AG04450 (cell line): ENCODE data around the gene MRPL34. TPM values are rescaled to one million over a fixed set of nuclear protein-coding genes. Genes with fewer than 3 reads are reported as not detected.
A peak's percentile ranks its signal among the peaks of the same experiment; 100 is the strongest.

Experiments
- CTCF ChIA-PET: fragments of 300-600, 350-600 bp; formaldehyde crosslinking; extraction: SDS; loops from one replicate; lab custom pipeline; 2022; ENCODE audit warnings: antibody characterized with exemption, inconsistent platforms; lab: Charles Lee
- POLR2A ChIA-PET: fragments of 350-600 bp; formaldehyde crosslinking; extraction: SDS; loops from one replicate; lab custom pipeline; 2021; ENCODE audit warnings: antibody characterized with exemption, inconsistent platforms; lab: Yijun Ruan, JAX
- DNase-seq: peaks from one replicate; pipeline ENCODE4 v3.0.0-alpha.2; 2011; ENCODE audit warnings: low read depth, low spot score
- H3K27ac ChIP-seq: one replicate; pipeline ENCODE4 v1.5.1; 2012; ENCODE audit warnings: low read depth, low read length, control low read depth
- H3K27me3 ChIP-seq: one replicate; pipeline ENCODE4 v1.6.0; 2012; ENCODE audit warnings: low read length; ENCODE audit not compliant: control insufficient read depth, insufficient read depth
- H3K4me3 ChIP-seq: 2 replicates; pipeline ENCODE4 v1.5.1; 2011; ENCODE audit warnings: mild to moderate bottlenecking, low read depth, low read length, control low read depth
- H3K9me3 ChIP-seq: 2 replicates; pipeline ENCODE4 v1.5.1; 2012; ENCODE audit warnings: low read length; ENCODE audit not compliant: control insufficient read depth, insufficient read depth
- polyA plus RNA-seq: library from polyadenylated mRNA; depleted of rRNA; stranded (reverse); fragments of >200 nt; gene quantifications from 2 replicates; pipeline ENCODE4 v1.2.3, GENCODE V29; 2011
- TF ChIP-seq, protein P1 (sequence below): IDR thresholded peaks from 2 replicates; pipeline ENCODE4 v1.5.1; 2011; ENCODE audit warnings: low read depth, low read length, control low read depth, inconsistent platforms

The MRPL34 gene
- polyA plus RNA-seq, 1 experiment, result 23.2 TPM

GRCh38 chr19:17340302-17340870, 34.7 kb downstream of the MRPL34 start:
- Histone ChIP-seq H3K4me3 (no peak overlapping the region), H3K9me3 (no peaks in the 10 kb centered on the region), H3K27me3 (no peaks in the 10 kb centered on the region), H3K27ac (no peak overlapping the region)
- no peak for DNase-seq
- POLR2A ChIA-PET, result no interaction called here
- TF ChIP-seq, protein P1, sequence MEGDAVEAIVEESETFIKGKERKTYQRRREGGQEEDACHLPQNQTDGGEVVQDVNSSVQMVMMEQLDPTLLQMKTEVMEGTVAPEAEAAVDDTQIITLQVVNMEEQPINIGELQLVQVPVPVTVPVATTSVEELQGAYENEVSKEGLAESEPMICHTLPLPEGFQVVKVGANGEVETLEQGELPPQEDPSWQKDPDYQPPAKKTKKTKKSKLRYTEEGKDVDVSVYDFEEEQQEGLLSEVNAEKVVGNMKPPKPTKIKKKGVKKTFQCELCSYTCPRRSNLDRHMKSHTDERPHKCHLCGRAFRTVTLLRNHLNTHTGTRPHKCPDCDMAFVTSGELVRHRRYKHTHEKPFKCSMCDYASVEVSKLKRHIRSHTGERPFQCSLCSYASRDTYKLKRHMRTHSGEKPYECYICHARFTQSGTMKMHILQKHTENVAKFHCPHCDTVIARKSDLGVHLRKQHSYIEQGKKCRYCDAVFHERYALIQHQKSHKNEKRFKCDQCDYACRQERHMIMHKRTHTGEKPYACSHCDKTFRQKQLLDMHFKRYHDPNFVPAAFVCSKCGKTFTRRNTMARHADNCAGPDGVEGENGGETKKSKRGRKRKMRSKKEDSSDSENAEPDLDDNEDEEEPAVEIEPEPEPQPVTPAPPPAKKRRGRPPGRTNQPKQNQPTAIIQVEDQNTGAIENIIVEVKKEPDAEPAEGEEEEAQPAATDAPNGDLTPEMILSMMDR, result no peak
- CTCF ChIA-PET, result interaction anchor here (0.9 kb wide), 1 partner anchor 50 kb away, joined by 3 read pairs; no protein-coding TSS in a partner anchor

DNA sequence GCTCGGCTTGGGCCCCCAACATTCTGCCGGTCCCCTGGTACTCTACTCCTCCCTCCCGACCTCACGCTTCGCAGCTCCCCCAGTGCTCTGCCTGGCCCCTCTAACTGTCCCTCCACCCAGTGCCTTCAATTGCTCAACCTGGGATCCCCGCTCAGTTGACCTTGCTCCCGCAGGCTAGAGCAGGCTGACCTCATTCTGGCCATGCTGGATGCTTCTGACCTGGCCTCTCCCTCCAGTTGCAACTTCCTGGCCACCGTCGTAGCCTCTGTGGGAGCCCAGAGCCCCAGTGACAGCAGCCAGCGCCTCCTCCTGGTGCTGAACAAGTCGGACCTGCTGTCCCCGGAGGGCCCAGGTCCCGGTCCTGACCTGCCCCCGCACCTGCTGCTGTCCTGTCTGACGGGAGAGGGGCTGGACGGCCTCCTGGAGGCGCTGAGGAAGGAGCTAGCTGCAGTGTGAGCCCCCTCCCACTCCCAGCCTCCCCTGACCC, 35.2 kb downstream of the MRPL34 start:
- Histone ChIP-seq H3K4me3 (no peak overlapping the region), H3K27me3 (no peaks in the 10 kb centered on the region), H3K27ac (no peak overlapping the region), H3K9me3 (no peaks in the 10 kb centered on the region)
- TF ChIP-seq, protein P1, result no peak
- CTCF ChIA-PET, result interaction anchor here (0.9 kb wide), 1 partner anchor 49 kb away, joined by 3 read pairs; no protein-coding TSS in a partner anchor
- POLR2A ChIA-PET, result no interaction called here
- DNase-seq, result no peak

GRCh38 chr19:17341386-17341785, 35.7 kb downstream of the MRPL34 start:
- H3K27me3 ChIP-seq, result no peaks in the 10 kb centered on the region
- H3K4me3 ChIP-seq, result no peak overlapping the region
- no peaks in the 10 kb centered on the region for H3K9me3 ChIP-seq
- DNase-seq, result no peak
- ChIA-PET CTCF (no interaction called here), POLR2A (no interaction called here)
- H3K27ac ChIP-seq, result no peak overlapping the region
- TF ChIP-seq, protein P1, result no peak

- TF ChIP-seq, protein P1, result no peak
- ChIA-PET POLR2A (no interaction called here), CTCF (no interaction called here)
- Histone ChIP-seq H3K27ac (no peak overlapping the region), H3K4me3 (no peak overlapping the region), H3K9me3 (no peaks in the 10 kb centered on the region), H3K27me3 (no peaks in the 10 kb centered on the region)
- DNase-seq, result no peak
Measured at GRCh38 chr19:17341845-17342244, 36.2 kb downstream of the MRPL34 start.

DNA sequence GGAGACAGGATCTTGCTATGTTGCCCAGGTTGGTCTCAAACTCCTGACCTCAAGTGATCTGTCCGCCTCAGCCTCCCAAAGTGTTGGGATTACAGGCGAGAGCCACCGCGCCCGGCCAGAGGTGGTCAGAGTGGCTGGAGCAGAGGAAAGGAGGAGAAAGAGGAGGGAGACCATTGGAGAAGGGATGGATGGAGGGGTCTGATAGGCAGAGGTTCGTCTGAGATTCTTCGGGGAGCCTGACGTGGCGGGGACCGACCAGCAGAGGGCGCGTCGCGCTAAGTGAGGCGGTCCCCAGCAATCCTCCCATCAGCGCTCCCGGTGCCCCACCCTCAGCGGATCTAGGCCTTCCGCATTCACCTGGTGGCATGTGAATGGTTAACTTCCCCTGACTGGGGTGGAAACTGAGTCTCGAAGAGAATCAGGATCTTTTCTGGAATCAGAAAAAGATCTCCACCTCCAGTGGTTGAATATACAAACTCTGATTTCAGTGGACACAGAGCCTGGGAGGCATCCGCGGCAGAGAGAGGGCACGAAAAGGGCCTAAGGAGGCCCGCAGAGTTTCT, 40.5 kb downstream of the MRPL34 start:
- Histone ChIP-seq H3K27me3 (peaks cover 3% of the 10 kb centered on the region), H3K27ac (no peak overlapping the region), H3K4me3 (no peak overlapping the region), H3K9me3 (no peaks in the 10 kb centered on the region)
- TF ChIP-seq, protein P1, result peak; percentile 89
- CTCF ChIA-PET, result interaction anchor here (0.7 to 5.6 kb wide), 8 partner anchors 11 to 513 kb away, joined by 3 to 87 read pairs (median 4); partner anchors contain the start of genes DDA1 and RPL18A
- POLR2A ChIA-PET, result no interaction called here
- no peak for DNase-seq
